HepG2 (cell line): ENCODE results near the gene RAP1GAP2. TPM values are rescaled to one million over a fixed set of nuclear protein-coding genes. Genes with fewer than 3 reads are reported as not detected.

Experiments used
- ATAC-seq: fragments of 200-7000 bp; cut with Tn5 transposase; 3 replicates; pipeline ENCODE4 v1.9.1; 2020; ENCODE audit warnings: mild to moderate bottlenecking, moderate library complexity
- BruUV-seq: library from RNA; stranded (reverse); fragments of 400-500 nt; replicated peaks from 2 replicates; lab custom pipeline; 2021; lab: Mats Ljungman, UMichigan
- CTCF ChIA-PET: fragments of 300-600 bp; formaldehyde crosslinking; extraction: SDS; loops from one replicate; lab custom pipeline; 2021; ENCODE audit warnings: low total read pairs, inconsistent platforms, low intra/inter-chr PET ratio; lab: Yijun Ruan, JAX
- POLR2A ChIA-PET: fragments of 350-600 bp; sonication (Branson Sonifier 250); formaldehyde crosslinking; loops from one replicate; lab custom pipeline; 2020; ENCODE audit warnings: antibody characterized with exemption, inconsistent platforms; lab: Yijun Ruan, JAX
- DNase-seq: peaks from one replicate; pipeline ENCODE4 v3.0.0-alpha.2; 2015; ENCODE audit warnings: low spot score
- FAIRE-seq: peaks from 3 replicates; lab custom pipeline; 2011; peaks lifted over from hg19 to GRCh38; lab: Jason Lieb, UNC
- H2AFZ ChIP-seq: one replicate; pipeline ENCODE4 v1.6.1; 2011; ENCODE audit warnings: low read length, inconsistent platforms
- H3K27ac ChIP-seq: fragments of 300-600 bp; 3 replicates; pipeline ENCODE4 v1.8.0; 2011; ENCODE audit warnings: mixed run types, mild to moderate bottlenecking, mixed read lengths, low read length, inconsistent platforms; ENCODE audit not compliant: insufficient read depth; ENCODE audit errors: extremely low read length
- H3K27me3 ChIP-seq, 2 experiments: fragments of 200-600 bp in 1 of 2; 2 replicates in 1 of 2; 3 replicates in 1 of 2; pipeline versions ENCODE4 v1.6.0 to v1.8.0; 2011; ENCODE audit warnings: low read length in 2 of 2, mild to moderate bottlenecking in 2 of 2, moderate library complexity in 2 of 2, inconsistent platforms in 1 of 2; ENCODE audit not compliant: insufficient read depth in 2 of 2, control insufficient read depth in 1 of 2
- H3K36me3 ChIP-seq, 2 experiments: fragments of 200-600 bp in 1 of 2; replicated peaks in 1 of 2; 2 replicates in 1 of 2; 3 replicates in 1 of 2; pipeline versions ENCODE4 v1.5.1 to v1.8.0; 2011; ENCODE audit warnings: low read length in 2 of 2, inconsistent platforms in 1 of 2; ENCODE audit not compliant: insufficient read depth in 2 of 2, control insufficient read depth in 1 of 2
- H3K4me1 ChIP-seq: 2 replicates; pipeline ENCODE4 v1.5.1; 2012; ENCODE audit warnings: low read length, inconsistent platforms; ENCODE audit not compliant: insufficient read depth
- H3K4me2 ChIP-seq: 2 replicates; pipeline ENCODE4 v1.6.0; 2011; ENCODE audit warnings: low read depth, low read length, inconsistent platforms
- H3K4me3 ChIP-seq, 3 experiments: fragments of 200-600 bp in 1 of 3; sonication (generic), shearing (Covaris generic) in 1 of 3; replicated peaks in 1 of 3; 2 replicates each; pipeline ENCODE4 v1.5.1; 2011 to 2016; ENCODE audit warnings: low read length in 3 of 3, inconsistent platforms in 2 of 3, low read depth in 2 of 3, mild to moderate bottlenecking in 2 of 3, control low read depth in 1 of 3, mixed read lengths in 1 of 3; ENCODE audit not compliant: insufficient read depth in 1 of 3
- H3K79me2 ChIP-seq: one replicate; pipeline ENCODE4 v1.6.1; 2011; ENCODE audit warnings: low read length, inconsistent platforms; ENCODE audit not compliant: insufficient read depth
- H3K9ac ChIP-seq: 2 replicates; pipeline ENCODE4 v1.6.0; 2011; ENCODE audit warnings: mild to moderate bottlenecking, low read depth, low read length, inconsistent platforms; ENCODE audit not compliant: insufficient read depth
- H3K9me3 ChIP-seq: 2 replicates; pipeline ENCODE4 v1.5.1; 2012; ENCODE audit warnings: mild to moderate bottlenecking, low read length
- H4K20me1 ChIP-seq: 2 replicates; pipeline ENCODE4 v1.6.0; 2011; ENCODE audit warnings: inconsistent platforms, mild to moderate bottlenecking, low read length, moderate library complexity; ENCODE audit not compliant: insufficient read depth
- GZF1 ChIP-seq: sonication (generic); formaldehyde crosslinking; IDR thresholded peaks from 2 replicates; pipeline ENCODE4 v1.5.1; 2020; ENCODE audit warnings: mild to moderate bottlenecking, missing genetic modification reagents
- KMT2B ChIP-seq: IDR thresholded peaks from 2 replicates; pipeline ENCODE4 v1.6.1; 2016; ENCODE audit warnings: missing genetic modification reagents, missing compliant biosample characterization
- NFKB2 ChIP-seq: sonication (generic); formaldehyde crosslinking; IDR thresholded peaks from 2 replicates; pipeline ENCODE4 v1.4.0; 2020; ENCODE audit warnings: missing genetic modification reagents, borderline replicate concordance
- TARDBP ChIP-seq: sonication (generic); formaldehyde crosslinking; IDR thresholded peaks from 2 replicates; pipeline ENCODE4 v1.8.0; 2022; ENCODE audit warnings: mild to moderate bottlenecking, missing genetic modification reagents
- ZNF747 ChIP-seq: sonication (generic); formaldehyde crosslinking; IDR thresholded peaks from 2 replicates; pipeline ENCODE4 v1.8.1; 2023; ENCODE audit warnings: missing genetic modification reagents, mild to moderate bottlenecking, borderline replicate concordance
- WGBS: methylation state at CpG from one replicate; pipeline ENCODE4 v1.1.6; 2017; ENCODE audit warnings: low lambda C conversion rate; 5-methylcytosine and 5-hydroxymethylcytosine counted together
- in situ Hi-C: cut with HindIII; loops from 2 replicates; pipeline ENCODE4 v1.10.0; 2017; ENCODE audit warnings: low pct_unique_long_range_greater_than_20kb; ENCODE audit not compliant: extremely low pct_ligation_motif_present
- intact Hi-C: fragments of 100-400 bp; cut with micrococcal nuclease; formaldehyde crosslinking; loops from one replicate; pipeline ENCODE4 v1.10.0; 2022; ENCODE audit not compliant: unreplicated experiment
- polyA plus RNA-seq, 8 experiments: library from polyadenylated mRNA; depleted of rRNA in 3 of 8; stranded (reverse) in 7 of 8; unstranded in 1 of 8; fragments of >200 nt; fragmentation: Illumina TruSeq in 4 of 8; extraction: Trizol in 4 of 8; gene quantifications; 2 replicates each; pipeline versions ENCODE4 v1.2.1 to v1.2.3, GENCODE V29; 2011 to 2016; ENCODE audit warnings: low read depth in 4 of 8, missing spikeins in 1 of 8, mixed read lengths in 1 of 8; ENCODE audit not compliant: insufficient read depth in 1 of 8
- total RNA-seq, 5 experiments: library from RNA; depleted of rRNA; stranded (reverse); fragments of >200 nt; fragmentation: Illumina TruSeq; extraction: Trizol; gene quantifications; 2 replicates each; pipeline ENCODE4 v1.2.3, GENCODE V29; 2016; ENCODE audit warnings: low read depth in 1 of 5
- TF ChIP-seq, protein P1 (sequence below): IDR thresholded peaks from 2 replicates; pipeline ENCODE4 v1.6.1; 2016; ENCODE audit warnings: missing biosample characterization, missing genetic modification reagents, low read depth
- TF ChIP-seq, protein P2 (sequence below): sonication (generic); formaldehyde crosslinking; IDR thresholded peaks from 2 replicates; pipeline ENCODE4 v1.9.0; 2022; ENCODE audit warnings: low read depth, missing genetic modification reagents
- TF ChIP-seq, protein P3 (sequence below): sonication (generic); formaldehyde crosslinking; IDR thresholded peaks from 2 replicates; pipeline ENCODE4 v1.4.0; 2020; ENCODE audit warnings: missing genetic modification reagents
- TF ChIP-seq, protein P4 (sequence below): sonication (generic); formaldehyde crosslinking; IDR thresholded peaks from 2 replicates; pipeline ENCODE4 v1.4.0; 2020; ENCODE audit warnings: mild to moderate bottlenecking, missing genetic modification reagents
- TF ChIP-seq, protein P5 (sequence below), 2 experiments: sonication (generic) in 1 of 2; formaldehyde crosslinking in 1 of 2; IDR thresholded peaks; 2 replicates each; pipeline versions ENCODE4 v1.4.0 to v1.6.1; 2018 to 2020; ENCODE audit warnings: missing genetic modification reagents in 2 of 2, borderline replicate concordance in 1 of 2, low read depth in 1 of 2, mild to moderate bottlenecking in 1 of 2, missing biosample characterization in 1 of 2

Gene RAP1GAP2
- total and polyA plus RNA-seq, 2 of the 13 experiments (the other 11 are each of a cell fraction or from before 2014, with no cell fraction given) = 10.9 to 12.0 TPM

DNA sequence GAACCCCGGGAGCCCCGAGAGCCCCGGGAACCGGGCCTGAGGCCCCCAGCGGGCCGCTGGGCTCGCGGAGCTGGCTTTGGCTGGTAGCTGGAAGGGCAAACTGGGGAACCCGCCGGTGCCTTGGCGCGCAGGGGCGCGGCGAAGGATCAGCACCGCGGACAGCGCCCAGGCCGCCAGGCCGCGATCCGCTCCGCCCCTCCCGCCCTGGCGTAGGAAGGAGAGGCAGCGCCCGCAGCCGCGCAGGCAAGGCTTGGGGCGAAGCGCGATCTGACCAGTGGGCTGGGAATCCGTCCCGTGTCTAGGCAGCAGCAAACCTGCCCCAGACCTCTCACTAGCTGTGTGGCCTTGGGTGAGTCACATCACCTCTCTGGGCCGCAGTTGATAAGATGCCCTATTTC is 46.5 kb upstream of the RAP1GAP2 start:
- in situ Hi-C loops = no loop called here
- CTCF ChIA-PET = no interaction called here
- TF ChIP-seq NFKB2 (CRISPR knock-in tag) (peak; percentile 99), ZNF747 (peak; percentile 70; the same call in 1 of the 2 replicates), GZF1 (CRISPR knock-in tag) (peak; percentile 82; the same call in 1 of the 2 replicates), KMT2B (CRISPR knock-in tag) (peak; percentile 76), TARDBP (peak; percentile 62; the same call in 1 of the 2 replicates)
- TF ChIP-seq, protein P1, sequence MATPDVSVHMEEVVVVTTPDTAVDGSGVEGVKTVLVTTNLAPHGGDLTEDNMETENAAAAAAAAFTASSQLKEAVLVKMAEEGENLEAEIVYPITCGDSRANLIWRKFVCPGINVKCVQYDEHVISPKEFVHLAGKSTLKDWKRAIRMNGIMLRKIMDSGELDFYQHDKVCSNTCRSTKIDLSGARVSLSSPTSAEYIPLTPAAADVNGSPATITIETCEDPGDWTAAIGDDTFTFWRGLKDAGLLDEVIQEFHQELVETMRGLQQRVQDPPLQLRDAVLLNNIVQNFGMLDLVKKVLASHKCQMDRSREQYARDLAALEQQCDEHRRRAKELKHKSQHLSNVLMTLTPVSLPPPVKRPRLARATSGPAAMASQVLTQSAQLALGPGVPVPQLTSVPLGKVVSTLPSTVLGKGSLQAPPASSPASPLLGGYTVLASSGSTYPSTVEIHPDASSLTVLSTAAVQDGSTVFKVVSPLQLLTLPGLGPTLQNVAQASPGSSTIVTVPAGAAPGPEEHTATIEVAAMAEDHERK (CRISPR knock-in tag) = no peak
- TF ChIP-seq, protein P2, sequence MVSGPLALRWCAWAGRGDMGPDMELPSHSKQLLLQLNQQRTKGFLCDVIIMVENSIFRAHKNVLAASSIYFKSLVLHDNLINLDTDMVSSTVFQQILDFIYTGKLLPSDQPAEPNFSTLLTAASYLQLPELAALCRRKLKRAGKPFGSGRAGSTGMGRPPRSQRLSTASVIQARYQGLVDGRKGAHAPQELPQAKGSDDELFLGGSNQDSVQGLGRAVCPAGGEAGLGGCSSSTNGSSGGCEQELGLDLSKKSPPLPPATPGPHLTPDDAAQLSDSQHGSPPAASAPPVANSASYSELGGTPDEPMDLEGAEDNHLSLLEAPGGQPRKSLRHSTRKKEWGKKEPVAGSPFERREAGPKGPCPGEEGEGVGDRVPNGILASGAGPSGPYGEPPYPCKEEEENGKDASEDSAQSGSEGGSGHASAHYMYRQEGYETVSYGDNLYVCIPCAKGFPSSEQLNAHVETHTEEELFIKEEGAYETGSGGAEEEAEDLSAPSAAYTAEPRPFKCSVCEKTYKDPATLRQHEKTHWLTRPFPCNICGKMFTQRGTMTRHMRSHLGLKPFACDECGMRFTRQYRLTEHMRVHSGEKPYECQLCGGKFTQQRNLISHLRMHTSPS (CRISPR knock-in tag) = peak; percentile 45; the same call in 1 of the 2 replicates
- TF ChIP-seq, protein P3, sequence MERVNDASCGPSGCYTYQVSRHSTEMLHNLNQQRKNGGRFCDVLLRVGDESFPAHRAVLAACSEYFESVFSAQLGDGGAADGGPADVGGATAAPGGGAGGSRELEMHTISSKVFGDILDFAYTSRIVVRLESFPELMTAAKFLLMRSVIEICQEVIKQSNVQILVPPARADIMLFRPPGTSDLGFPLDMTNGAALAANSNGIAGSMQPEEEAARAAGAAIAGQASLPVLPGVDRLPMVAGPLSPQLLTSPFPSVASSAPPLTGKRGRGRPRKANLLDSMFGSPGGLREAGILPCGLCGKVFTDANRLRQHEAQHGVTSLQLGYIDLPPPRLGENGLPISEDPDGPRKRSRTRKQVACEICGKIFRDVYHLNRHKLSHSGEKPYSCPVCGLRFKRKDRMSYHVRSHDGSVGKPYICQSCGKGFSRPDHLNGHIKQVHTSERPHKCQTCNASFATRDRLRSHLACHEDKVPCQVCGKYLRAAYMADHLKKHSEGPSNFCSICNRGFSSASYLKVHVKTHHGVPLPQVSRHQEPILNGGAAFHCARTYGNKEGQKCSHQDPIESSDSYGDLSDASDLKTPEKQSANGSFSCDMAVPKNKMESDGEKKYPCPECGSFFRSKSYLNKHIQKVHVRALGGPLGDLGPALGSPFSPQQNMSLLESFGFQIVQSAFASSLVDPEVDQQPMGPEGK (CRISPR knock-in tag) = peak; percentile 70
- TF ChIP-seq, protein P4, sequence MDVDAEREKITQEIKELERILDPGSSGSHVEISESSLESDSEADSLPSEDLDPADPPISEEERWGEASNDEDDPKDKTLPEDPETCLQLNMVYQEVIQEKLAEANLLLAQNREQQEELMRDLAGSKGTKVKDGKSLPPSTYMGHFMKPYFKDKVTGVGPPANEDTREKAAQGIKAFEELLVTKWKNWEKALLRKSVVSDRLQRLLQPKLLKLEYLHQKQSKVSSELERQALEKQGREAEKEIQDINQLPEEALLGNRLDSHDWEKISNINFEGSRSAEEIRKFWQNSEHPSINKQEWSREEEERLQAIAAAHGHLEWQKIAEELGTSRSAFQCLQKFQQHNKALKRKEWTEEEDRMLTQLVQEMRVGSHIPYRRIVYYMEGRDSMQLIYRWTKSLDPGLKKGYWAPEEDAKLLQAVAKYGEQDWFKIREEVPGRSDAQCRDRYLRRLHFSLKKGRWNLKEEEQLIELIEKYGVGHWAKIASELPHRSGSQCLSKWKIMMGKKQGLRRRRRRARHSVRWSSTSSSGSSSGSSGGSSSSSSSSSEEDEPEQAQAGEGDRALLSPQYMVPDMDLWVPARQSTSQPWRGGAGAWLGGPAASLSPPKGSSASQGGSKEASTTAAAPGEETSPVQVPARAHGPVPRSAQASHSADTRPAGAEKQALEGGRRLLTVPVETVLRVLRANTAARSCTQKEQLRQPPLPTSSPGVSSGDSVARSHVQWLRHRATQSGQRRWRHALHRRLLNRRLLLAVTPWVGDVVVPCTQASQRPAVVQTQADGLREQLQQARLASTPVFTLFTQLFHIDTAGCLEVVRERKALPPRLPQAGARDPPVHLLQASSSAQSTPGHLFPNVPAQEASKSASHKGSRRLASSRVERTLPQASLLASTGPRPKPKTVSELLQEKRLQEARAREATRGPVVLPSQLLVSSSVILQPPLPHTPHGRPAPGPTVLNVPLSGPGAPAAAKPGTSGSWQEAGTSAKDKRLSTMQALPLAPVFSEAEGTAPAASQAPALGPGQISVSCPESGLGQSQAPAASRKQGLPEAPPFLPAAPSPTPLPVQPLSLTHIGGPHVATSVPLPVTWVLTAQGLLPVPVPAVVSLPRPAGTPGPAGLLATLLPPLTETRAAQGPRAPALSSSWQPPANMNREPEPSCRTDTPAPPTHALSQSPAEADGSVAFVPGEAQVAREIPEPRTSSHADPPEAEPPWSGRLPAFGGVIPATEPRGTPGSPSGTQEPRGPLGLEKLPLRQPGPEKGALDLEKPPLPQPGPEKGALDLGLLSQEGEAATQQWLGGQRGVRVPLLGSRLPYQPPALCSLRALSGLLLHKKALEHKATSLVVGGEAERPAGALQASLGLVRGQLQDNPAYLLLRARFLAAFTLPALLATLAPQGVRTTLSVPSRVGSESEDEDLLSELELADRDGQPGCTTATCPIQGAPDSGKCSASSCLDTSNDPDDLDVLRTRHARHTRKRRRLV (CRISPR knock-in tag) = no peak
- TF ChIP-seq, protein P5, sequence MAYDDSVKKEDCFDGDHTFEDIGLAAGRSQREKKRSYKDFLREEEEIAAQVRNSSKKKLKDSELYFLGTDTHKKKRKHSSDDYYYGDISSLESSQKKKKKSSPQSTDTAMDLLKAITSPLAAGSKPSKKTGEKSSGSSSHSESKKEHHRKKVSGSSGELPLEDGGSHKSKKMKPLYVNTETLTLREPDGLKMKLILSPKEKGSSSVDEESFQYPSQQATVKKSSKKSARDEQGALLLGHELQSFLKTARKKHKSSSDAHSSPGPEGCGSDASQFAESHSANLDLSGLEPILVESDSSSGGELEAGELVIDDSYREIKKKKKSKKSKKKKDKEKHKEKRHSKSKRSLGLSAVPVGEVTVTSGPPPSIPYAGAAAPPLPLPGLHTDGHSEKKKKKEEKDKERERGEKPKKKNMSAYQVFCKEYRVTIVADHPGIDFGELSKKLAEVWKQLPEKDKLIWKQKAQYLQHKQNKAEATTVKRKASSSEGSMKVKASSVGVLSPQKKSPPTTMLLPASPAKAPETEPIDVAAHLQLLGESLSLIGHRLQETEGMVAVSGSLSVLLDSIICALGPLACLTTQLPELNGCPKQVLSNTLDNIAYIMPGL (CRISPR knock-in tag; IDR thresholded peaks at IDR 0.05; ENCODE audit: borderline replicate concordance in 1 of 2, low read depth in 1 of 2) = peak in 1 of 2 experiments; percentile 63; a peak in 1 of 4 replicates

More for the DNA sequence above, 46.5 kb upstream of the RAP1GAP2 start:
- H3K9me3 ChIP-seq = no peaks in the 10 kb centered on the region
- DNase-seq = peak; percentile 43
- no peak overlapping the region for H2AFZ ChIP-seq
- no peaks in the 10 kb centered on the region for H3K36me3 ChIP-seq
- H3K79me2 ChIP-seq = no peaks in the 10 kb centered on the region
- peak; percentile 47 for FAIRE-seq
- H3K4me2 ChIP-seq = no peak overlapping the region
- intact Hi-C loops = no loop called here
- H3K4me3 ChIP-seq = peak overlapping the region in 1 of 3 experiments; percentile 28; a peak in 1 of 6 replicates
- H3K27me3 ChIP-seq = peaks cover 2 to 36% of the 10 kb centered on the region in 2 experiments; a peak in 2 of 5 replicates
- no peak overlapping the region for H3K27ac ChIP-seq
- H4K20me1 ChIP-seq = peaks cover 6% of the 10 kb centered on the region; the same call in 1 of the 2 replicates
- WGBS = 3% methylated on average over 7 of the region's 35 CpGs
- peak; percentile 95 for ATAC-seq
- no TSS peak for BruUV-seq
- POLR2A ChIA-PET = interaction anchor here (1.1 kb wide), 1 partner anchor 39 kb away, joined by 4 read pairs; no protein-coding TSS in a partner anchor
- no peaks in the 10 kb centered on the region for H3K4me1 ChIP-seq
- no peak overlapping the region for H3K9ac ChIP-seq
